ENCODE data around the gene CACNA1B.

GRCh38 chr9:138077898-138078540 lies 200.4 kb downstream of the CACNA1B start:
- TF ChIP-seq CTCF (IDR thresholded peaks at IDR 0.05) (no peak), POLR2A (IDR thresholded peaks at IDR 0.05) (no peak)
